ENCODE results near the gene LRRC49. TPM values are rescaled to one million over a fixed set of nuclear protein-coding genes. Genes with fewer than 3 reads are reported as not detected.

LRRC49 gene
- total RNA-seq, 2 experiments from 2014 or later, result not detected

DNA sequence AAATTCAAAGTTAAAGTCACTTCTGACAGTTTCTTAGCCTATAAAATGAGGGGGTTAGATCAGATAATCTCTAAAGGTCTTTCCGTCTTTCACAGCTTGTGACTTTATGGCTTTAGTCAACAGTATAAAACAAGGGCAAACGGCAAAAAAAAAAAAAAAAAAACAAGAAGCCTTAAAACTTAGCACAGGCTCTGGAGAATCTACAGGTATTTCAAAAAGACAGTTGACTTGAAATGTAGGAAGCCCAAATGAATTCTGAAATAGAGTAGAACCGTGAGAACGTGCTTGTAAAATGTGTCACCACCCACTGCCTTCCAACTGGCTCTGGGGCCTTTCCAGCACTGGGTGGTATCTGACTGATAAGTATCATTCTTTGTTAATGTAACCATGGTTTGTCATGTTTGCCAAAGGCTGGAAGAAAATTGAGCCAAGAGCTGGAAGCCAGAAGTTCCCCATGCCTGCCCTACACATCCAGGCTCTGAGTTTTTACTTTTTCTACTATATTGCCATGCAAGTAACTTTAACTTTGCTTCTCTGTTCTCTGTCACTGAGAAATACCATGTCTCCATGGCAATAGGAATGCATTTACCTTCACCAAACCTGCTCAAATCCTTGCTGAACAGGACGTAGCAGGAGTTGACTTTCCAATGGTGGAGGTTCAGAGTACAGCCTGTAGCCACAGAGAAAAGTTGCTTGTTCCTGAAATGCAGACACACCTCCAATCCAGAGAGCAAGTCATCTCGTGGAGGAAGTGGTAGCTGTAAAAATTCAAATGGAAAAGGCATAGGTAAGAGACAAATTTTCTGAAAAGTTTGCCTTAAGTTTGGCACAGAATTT lies 186.8 kb downstream of the LRRC49 start:
- ChIA-PET CTCF (no interaction called here), POLR2A (no interaction called here)
- DNase-seq (no peak), ATAC-seq (no peak)
- H3K27ac Mint-ChIP-seq, result no peak overlapping the region
- H3K27me3 Mint-ChIP-seq, result peaks cover 12% of the 10 kb centered on the region
- no peaks in the 10 kb centered on the region for H3K36me3 Mint-ChIP-seq (ENCODE audit: low read depth)
- TF ChIP-seq, protein P1, sequence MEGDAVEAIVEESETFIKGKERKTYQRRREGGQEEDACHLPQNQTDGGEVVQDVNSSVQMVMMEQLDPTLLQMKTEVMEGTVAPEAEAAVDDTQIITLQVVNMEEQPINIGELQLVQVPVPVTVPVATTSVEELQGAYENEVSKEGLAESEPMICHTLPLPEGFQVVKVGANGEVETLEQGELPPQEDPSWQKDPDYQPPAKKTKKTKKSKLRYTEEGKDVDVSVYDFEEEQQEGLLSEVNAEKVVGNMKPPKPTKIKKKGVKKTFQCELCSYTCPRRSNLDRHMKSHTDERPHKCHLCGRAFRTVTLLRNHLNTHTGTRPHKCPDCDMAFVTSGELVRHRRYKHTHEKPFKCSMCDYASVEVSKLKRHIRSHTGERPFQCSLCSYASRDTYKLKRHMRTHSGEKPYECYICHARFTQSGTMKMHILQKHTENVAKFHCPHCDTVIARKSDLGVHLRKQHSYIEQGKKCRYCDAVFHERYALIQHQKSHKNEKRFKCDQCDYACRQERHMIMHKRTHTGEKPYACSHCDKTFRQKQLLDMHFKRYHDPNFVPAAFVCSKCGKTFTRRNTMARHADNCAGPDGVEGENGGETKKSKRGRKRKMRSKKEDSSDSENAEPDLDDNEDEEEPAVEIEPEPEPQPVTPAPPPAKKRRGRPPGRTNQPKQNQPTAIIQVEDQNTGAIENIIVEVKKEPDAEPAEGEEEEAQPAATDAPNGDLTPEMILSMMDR (IDR thresholded peaks at IDR 0.05), result no peak
- H3K4me1 Mint-ChIP-seq (ENCODE audit: low read depth), result no peaks in the 10 kb centered on the region
- no peaks in the 10 kb centered on the region for H3K9me3 Mint-ChIP-seq
- intact Hi-C loops (cut with micrococcal nuclease), result no loop called here
- H3K4me3 Mint-ChIP-seq, result no peak overlapping the region

DNA sequence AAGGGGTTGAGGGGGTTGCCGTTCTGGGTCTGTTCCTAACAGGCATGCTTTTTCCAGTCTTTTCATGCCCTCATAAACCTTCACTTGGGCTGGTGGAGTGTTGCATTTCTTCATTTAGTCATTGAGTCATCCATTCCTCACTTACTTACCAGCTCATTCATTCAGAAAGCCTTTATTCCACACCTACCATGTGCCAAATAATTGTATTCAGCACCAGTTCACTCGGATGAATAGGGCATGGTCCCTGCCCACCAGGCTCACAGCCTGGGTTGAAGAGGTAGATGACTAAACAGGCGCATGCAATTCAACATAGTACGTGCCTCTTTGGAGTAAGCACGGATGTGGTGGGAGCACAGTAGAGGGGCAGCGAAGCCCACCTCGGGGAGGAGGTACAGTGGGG lies 187.5 kb downstream of the LRRC49 start:
- no peaks in the 10 kb centered on the region for H3K36me3 Mint-ChIP-seq (ENCODE audit: low read depth)
- no peak for ATAC-seq

DNA sequence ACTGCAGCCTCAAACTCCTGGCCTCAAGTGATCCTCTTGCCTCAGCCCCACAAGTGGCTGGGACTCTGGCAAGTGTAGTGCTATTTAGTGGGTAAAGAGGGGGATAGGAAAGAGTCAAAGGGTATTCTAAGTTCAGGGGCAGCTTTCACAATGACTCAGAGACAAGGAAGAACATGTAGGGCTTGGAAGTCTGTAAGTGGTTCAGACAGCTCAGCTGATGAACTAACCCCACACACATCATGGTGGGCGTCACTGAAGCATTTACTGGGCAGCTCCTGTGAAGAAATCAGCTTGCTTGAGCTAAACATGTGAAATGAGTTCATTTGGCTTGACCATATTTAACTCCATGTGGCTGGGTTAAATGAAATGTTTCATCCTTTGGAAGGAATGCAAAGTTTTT lies 188.1 kb downstream of the LRRC49 start:
- CTCF ChIA-PET, result no interaction called here
- DNase-seq (no peak), ATAC-seq (no peak)
- Mint-ChIP-seq H3K27ac (no peak overlapping the region), H3K27me3 (peaks cover 14% of the 10 kb centered on the region), H3K4me3 (no peak overlapping the region), H3K4me1 (ENCODE audit: low read depth) (no peaks in the 10 kb centered on the region), H3K36me3 (ENCODE audit: low read depth) (no peaks in the 10 kb centered on the region), H3K9me3 (no peaks in the 10 kb centered on the region)
- POLR2A ChIA-PET, result no interaction called here
- TF ChIP-seq, protein P1 (IDR thresholded peaks at IDR 0.05), result no peak
- intact Hi-C loops (cut with micrococcal nuclease), result no loop called here

More for the DNA sequence above, 187.5 kb downstream of the LRRC49 start:
- ChIA-PET CTCF (no interaction called here), POLR2A (no interaction called here)
- TF ChIP-seq, protein P1 (IDR thresholded peaks at IDR 0.05), result no peak
- DNase-seq, result no peak
- intact Hi-C loops (cut with micrococcal nuclease), result no loop called here
- no peak overlapping the region for H3K4me3 Mint-ChIP-seq
- peaks cover 13% of the 10 kb centered on the region for H3K27me3 Mint-ChIP-seq
- no peaks in the 10 kb centered on the region for H3K9me3 Mint-ChIP-seq
- H3K27ac Mint-ChIP-seq, result no peak overlapping the region
- no peaks in the 10 kb centered on the region for H3K4me1 Mint-ChIP-seq (ENCODE audit: low read depth)

GRCh38 chr15:71082803-71083202 lies 190.2 kb downstream of the LRRC49 start:
- ChIA-PET POLR2A (interaction anchor here (0.7 kb wide), 1 partner anchor 8 kb away, joined by 3 read pairs; no protein-coding TSS in a partner anchor), CTCF (no interaction called here)
- no peak for ATAC-seq
- Mint-ChIP-seq H3K27ac (no peak overlapping the region), H3K4me1 (ENCODE audit: low read depth) (no peaks in the 10 kb centered on the region), H3K27me3 (peaks cover 20% of the 10 kb centered on the region), H3K36me3 (ENCODE audit: low read depth) (no peaks in the 10 kb centered on the region), H3K4me3 (no peak overlapping the region), H3K9me3 (no peaks in the 10 kb centered on the region)
- intact Hi-C loops (cut with micrococcal nuclease), result no loop called here
- TF ChIP-seq, protein P1 (IDR thresholded peaks at IDR 0.05), result no peak
- DNase-seq, result no peak

DNA sequence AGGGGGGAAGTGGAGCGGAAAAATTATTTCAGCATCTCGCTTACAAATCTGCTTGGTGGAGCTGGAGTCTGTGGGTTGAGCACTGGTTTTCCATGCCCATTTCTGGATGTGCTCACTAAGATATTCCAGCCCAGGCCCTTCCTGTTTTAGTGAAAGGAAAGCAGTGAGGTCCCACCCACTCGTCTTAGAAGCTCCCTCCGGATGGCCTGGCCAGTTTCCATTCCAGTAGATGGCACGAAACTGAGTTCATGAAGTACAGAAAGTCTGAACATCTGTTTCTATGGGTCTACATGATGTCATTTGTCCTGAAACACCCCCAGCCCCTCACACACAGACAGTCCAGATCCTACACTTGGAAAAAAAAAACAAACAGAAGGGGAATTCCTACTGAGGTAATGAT lies 190.7 kb downstream of the LRRC49 start:
- no peak overlapping the region for H3K4me3 Mint-ChIP-seq
- no peak for ATAC-seq
- peaks cover 19% of the 10 kb centered on the region for H3K27me3 Mint-ChIP-seq
- H3K4me1 Mint-ChIP-seq (ENCODE audit: low read depth), result no peaks in the 10 kb centered on the region
- ChIA-PET CTCF (no interaction called here), POLR2A (interaction anchor here (0.7 kb wide), 1 partner anchor 9 kb away, joined by 3 read pairs; no protein-coding TSS in a partner anchor)
- H3K27ac Mint-ChIP-seq, result no peak overlapping the region
- no peaks in the 10 kb centered on the region for H3K36me3 Mint-ChIP-seq (ENCODE audit: low read depth)
- intact Hi-C loops (cut with micrococcal nuclease), result no loop called here
- no peak for DNase-seq
- H3K9me3 Mint-ChIP-seq, result no peaks in the 10 kb centered on the region
- TF ChIP-seq, protein P1 (IDR thresholded peaks at IDR 0.05), result no peak

Data from activated CD8-positive, alpha-beta T cell treated with anti-CD3 and anti-CD28 coated beads for 36 hours (primary cell).